ENCODE results near the gene DNAJC3.
"Not testable (repeated sequence)": the region's sequence is repeated elsewhere in the genome, so short reads cannot be mapped to it uniquely, and the experiment has no call there.

DNAJC3 gene

GRCh38 chr13:95676762-95677563 lies at the start of gene DNAJC3:
Gene DNAJC3 (plus strand): TSS chr13:95677139. CDS start chr13:95677256, 117 bp downstream.
- peak; percentile 99 for DNase-seq

GRCh38 chr13:95627590-95627989 lies 49.3 kb upstream of the DNAJC3 start:
- DNase-seq: no peak

DNA sequence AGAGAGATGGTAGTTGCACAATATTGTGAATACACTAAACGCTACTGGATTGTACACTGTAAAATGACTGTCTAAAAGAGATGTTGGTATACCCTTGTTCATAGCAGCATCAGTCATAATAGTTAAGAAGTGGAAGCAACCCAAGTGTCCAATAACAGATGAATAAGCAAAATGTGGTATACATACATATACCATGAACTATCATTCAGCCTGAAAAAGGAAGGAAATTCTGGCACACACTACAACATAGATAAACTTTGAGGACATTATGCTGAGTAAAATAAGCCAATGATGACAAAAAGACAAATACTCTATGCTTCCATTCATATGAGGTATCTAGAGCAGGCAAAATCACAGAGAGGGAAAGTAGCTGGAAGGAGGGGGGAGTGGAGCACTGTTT lies 48.5 kb upstream of the DNAJC3 start:
- DNase-seq: no peak

DNA sequence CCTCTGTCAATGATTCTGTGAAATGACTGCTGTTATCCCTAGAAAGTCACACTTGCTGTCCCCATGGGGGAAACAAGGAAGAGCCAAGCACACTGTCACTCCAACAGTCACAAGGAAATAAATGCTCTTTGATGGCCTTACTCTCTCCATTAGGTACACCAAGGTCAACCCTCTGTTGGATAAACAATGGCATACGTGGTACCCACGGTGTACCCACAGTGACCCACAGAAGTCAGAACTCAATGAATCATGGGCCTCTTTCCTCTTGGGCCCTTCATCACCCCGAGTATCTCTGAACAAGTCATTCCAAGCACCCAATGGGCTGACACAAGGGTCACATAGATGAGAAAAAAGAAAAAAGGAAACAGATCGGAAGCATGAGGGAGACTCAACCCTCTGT lies 47.9 kb upstream of the DNAJC3 start:
- no peak for DNase-seq

GRCh38 chr13:95630593-95630992 lies 46.3 kb upstream of the DNAJC3 start:
- DNase-seq: no peak

GRCh38 chr13:95636853-95637252 lies 40.1 kb upstream of the DNAJC3 start:
- no peak for DNase-seq

DNA sequence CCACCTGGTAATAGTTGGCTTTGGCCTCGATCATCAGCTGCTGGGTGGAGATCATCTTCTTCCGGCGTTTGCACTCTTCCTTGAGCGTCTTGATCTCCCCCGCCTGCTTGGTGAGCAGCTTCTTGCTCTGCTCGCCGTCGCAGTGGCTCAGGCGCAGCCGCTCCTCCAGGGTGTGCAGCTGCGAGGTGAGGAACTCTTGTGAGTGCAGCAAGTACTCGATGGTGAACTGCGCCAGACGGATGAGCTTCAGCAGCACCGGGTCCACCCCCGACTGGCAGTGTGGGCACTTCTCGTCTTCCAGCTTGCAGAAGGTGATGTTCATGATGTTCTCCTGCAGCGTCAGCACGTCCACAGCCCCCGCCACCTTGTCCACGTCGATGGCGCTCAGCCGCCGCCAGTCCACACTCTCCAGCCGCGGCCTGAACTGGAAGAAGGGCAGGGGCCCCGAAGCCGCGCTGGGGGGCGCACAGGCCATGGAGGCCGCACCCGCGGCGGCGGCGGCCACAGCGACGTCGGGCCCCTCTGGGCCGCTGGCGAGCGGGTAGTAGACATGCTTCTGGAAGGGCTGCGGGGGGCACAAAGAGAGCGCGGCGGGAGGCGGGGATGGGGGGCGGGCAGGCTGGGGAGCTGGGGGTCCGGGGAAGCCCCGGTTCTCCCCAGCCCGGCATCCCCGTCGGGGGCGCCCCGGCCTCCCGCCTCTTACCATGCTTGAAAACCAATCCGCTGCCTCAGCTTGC lies 35.5 kb upstream of the DNAJC3 start:
- peak; percentile 80 for DNase-seq

DNA sequence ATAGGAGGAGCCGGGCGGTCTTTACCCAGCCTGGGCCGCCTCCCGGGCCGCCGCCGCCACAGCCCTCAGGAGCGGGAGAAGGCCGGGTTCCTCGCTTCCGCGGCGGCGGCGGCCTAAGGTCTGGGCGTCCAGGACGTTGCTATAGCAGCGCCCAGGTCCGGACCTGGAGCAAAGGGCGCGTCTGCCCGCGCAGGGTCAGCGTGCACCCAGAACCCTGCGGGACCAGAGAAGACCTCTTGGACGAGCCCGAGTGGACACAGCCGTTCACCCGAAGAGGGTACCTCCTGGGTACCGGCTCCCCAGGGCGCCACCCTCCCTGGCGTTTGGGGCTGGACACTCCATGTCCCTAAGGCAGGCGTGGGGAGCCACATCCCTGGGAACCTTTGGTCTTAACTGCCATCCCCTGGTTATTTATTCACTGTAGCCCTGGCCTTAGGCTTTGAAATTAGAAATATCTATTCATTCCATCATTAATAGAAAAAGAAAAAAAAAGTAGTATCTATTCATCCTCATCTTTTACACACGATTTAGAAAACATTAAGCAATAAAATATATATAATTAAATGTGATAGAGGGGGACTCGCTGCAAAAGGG lies 34.8 kb upstream of the DNAJC3 start:
- DNase-seq: peak; percentile 33

GRCh38 chr13:95642999-95643398 lies 33.9 kb upstream of the DNAJC3 start:
- no peak for DNase-seq

DNA sequence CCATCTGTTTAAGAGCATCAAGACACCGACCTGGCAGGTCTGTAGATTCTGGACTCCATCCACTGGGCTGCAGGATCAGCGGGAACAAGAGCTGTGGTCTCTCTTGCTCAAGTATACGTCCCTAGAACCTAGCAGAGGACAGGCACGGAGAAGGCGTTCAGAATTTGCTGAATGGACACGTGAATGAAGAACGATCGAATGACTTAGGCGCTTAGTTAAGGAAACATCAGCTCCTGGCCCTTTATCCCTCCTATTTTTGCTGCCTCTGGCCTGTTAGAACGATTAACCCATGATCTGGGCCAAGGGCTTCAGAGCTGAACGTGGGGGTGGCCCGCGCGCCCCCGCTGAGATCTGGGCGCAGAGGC lies 33.4 kb upstream of the DNAJC3 start:
- DNase-seq: peak; percentile 40

DNA sequence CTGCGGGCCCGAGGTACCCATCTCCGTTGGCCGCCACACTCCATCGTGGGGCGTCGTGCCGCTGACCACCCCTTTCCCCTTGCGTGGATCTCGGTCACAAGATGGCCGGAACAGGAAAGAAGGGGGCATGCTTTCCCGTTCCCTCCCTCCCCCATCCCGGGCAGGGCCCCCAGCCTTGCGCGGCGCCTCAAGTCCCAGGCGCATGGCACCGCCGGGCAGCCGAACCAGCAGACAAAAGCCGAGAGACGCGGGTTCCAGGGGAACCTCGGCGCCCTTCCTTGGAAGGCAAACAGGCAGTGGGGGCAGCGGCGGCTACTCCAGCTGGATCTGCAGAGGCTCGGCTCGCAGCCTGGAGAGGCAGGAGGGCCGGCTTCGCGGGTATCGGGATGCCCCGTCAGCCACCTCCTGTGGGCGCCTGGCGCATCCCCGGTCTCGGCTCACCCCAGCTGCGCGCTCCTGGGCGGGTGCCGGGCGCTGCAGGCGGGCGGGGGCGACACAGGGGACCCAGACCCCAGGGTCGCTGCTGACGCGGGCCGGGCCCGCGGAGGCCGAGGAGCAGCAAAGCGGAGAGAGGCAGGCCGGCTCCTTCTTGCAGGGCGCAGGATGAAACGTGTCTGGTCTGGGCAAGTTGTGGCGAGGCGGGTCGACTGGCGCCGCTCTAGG lies 32.9 kb upstream of the DNAJC3 start:
- DNase-seq: peak; percentile 54

GRCh38 chr13:95644601-95645052 lies 32.3 kb upstream of the DNAJC3 start, which contains the start of gene DZIP1:
Gene DZIP1 (minus strand): TSS chr13:95644706. CDS start chr13:95642029, 2,677 bp downstream.
- peak; percentile 90 for DNase-seq

- DNase-seq: no peak
These were observed 29.6 kb upstream of the DNAJC3 start for GRCh38 chr13:95647321-95647720.

GRCh38 chr13:95650696-95651095 lies 26.2 kb upstream of the DNAJC3 start:
- DNase-seq: no peak

DNA sequence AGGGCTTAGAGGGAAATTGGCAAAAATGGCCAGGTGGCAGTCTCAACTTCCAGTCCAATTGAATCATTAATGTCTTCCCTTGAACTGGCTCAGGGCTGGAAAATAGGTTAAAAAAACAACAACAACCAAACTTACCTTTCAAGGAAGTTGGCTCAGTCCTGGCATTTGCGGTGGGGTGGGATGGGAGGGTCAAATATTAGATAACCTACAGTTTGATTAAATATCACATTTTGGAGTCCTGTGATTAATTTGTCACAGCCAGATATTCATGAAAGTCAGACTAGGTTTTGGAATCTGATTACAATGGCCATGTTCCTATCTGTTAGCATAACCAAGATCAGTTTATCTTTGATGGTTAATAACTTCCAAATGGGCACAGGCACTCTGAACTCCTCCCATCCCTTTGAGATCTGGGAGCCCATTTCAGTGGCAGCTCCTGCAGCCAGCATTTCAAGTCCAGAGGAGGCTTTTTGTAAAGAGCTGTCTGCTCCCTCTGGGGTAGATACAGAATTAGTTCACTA lies 24.6 kb upstream of the DNAJC3 start:
- DNase-seq: no peak

- DNase-seq: no peak
These were observed 24.1 kb upstream of the DNAJC3 start for GRCh38 chr13:95652821-95653220.

DNA sequence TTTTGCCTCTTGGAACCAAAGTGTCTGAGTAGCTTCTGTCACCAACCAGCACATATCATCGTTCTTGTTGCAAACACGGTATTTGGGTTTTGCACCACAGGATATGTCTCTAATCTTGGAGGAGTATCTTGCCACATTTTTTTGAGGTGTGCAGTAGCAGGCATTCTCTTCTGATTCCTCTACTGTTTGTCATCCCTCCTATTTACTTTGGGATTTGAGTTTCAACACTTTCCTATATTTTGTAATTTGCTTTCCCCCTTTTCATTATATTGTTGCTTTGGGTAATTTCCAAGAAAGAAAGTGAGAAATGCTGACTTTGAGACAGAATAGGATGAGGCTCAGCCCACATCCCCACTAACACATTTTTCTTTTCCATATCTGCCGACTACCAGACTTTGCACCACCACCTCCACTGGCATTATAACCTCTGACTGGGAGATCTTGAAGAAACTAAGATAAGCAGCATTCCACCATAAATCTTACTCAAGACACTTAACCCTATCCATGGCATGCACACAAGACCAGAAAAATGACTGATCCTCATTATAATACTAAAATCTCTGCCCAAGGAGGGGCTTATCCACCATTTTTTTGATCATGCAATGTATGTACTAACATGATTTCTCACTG lies 20.4 kb upstream of the DNAJC3 start:
- no peak for DNase-seq

- DNase-seq: no peak
These were observed 17.4 kb upstream of the DNAJC3 start for GRCh38 chr13:95659500-95659899.

DNA sequence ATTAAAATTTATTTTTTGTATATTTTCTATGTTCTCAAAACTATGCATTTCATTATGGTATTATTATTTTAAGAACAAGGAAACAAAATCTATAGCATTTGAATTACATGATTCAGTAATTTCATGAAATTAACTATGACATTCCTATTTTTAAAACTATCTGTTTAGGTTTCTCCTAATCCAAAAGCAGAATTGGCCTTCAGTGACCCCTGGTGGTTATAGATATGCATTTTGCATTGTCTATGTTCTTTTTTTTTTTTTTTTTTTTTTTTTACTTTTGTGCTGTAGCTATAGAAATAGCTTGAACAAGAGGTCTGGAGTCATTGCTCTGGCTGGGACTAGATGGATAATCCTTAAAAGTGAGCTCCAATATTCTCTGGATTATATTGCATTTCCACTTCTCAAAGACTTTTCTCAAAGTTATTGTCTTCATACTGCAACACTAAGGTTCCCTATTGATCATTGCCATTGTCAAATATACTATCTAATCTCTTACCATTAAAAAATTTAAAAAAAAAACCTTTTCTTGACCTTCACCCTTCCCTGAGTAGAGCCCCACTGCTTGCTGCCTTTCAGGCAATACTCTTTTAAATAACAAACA lies 15.9 kb upstream of the DNAJC3 start:
- DNase-seq: peak; percentile 16

DNA sequence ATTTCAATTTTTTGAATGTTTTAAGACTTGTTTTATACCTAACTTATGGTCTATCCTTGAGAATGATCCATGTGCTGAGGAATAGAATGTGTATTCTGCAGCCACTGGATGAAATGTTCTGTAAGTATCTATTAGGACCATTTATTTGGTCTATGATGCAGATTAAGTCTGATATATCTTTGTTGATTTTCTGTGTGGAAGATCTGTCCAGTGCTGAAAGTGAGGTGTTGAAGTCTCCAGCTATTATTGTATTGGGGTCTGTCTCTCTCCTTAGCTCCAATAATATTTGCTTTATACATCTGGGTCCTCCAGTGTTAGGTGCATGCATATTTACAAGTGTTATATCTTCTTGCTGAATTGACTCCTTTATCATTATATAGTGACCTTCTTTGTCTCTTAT lies 9.7 kb upstream of the DNAJC3 start:
- not testable (repeated sequence) for DNase-seq

- DNase-seq: no peak
These were observed 5.3 kb upstream of the DNAJC3 start for GRCh38 chr13:95671597-95671996.

All from DMS79 (cell line).